NT2/D1 (cell line): ENCODE data around the gene BEND6.

Source experiments
- YY1 ChIP-seq: IDR thresholded peaks from 2 replicates; pipeline ENCODE4 v1.6.1; 2011; ENCODE audit not compliant: insufficient read length, insufficient read depth
- ZNF274 ChIP-seq: IDR thresholded peaks from 2 replicates; pipeline ENCODE4 v1.6.1; 2011; ENCODE audit warnings: mild to moderate bottlenecking, low read depth, low read length

- TF ChIP-seq YY1 (no peak), ZNF274 (no peak)
These were observed 109.9 kb downstream of the BEND6 start for GRCh38 chr6:57064809-57065208.
